ENCODE results near the gene L1TD1.

GRCh38 chr1:62235576-62235975 lies 40.9 kb downstream of the L1TD1 start:
- TF ChIP-seq POLR2A (IDR thresholded peaks at IDR 0.05) (no peak), CTCF (IDR thresholded peaks at IDR 0.05) (no peak), POLR2AphosphoS5 (IDR thresholded peaks at IDR 0.05) (no peak)

Data from breast epithelium (tissue), 3 donors.